Activated CD8-positive, alpha-beta memory T cell treated with anti-CD3 and anti-CD28 coated beads, Interleukin-2, amount 50 U/mL, for 48 hours (primary cell): ENCODE data around the gene RABGAP1.

Experiments used
- DNase-seq: peaks from one replicate; pipeline ENCODE4 v3.0.0-alpha.2; 2020

Gene RABGAP1

GRCh38 chr9:123011380-123011779 is 70.6 kb downstream of the RABGAP1 start:
- DNase-seq = no peak

GRCh38 chr9:123011878-123012528 is 71.2 kb downstream of the RABGAP1 start:
- DNase-seq = no peak

- no peak for DNase-seq
Observed at GRCh38 chr9:123016631-123017030, 75.8 kb downstream of the RABGAP1 start.

GRCh38 chr9:123020796-123021195 is 80.0 kb downstream of the RABGAP1 start:
- DNase-seq = no peak

- no peak for DNase-seq
Observed at GRCh38 chr9:123026425-123026824, 85.6 kb downstream of the RABGAP1 start.

GRCh38 chr9:123027517-123027916 is 86.7 kb downstream of the RABGAP1 start:
- DNase-seq = no peak

GRCh38 chr9:123028136-123028535 is 87.3 kb downstream of the RABGAP1 start:
- DNase-seq = no peak

GRCh38 chr9:123028973-123029372 is 88.2 kb downstream of the RABGAP1 start:
- no peak for DNase-seq

- DNase-seq = no peak
Observed at GRCh38 chr9:123031963-123032362, 91.1 kb downstream of the RABGAP1 start.

GRCh38 chr9:123033352-123033751 is 92.5 kb downstream of the RABGAP1 start, which contains the start of gene GPR21:
GPR21 (plus strand) TSS chr9:123033667; CDS start chr9:123034567, 900 bp downstream.
- no peak for DNase-seq

- no peak for DNase-seq
Observed at GRCh38 chr9:123033864-123034601, 93.2 kb downstream of the RABGAP1 start.

- DNase-seq = no peak
Observed at GRCh38 chr9:123034881-123035510, 94.2 kb downstream of the RABGAP1 start.

GRCh38 chr9:123035791-123036190 is 95.0 kb downstream of the RABGAP1 start:
- DNase-seq = no peak

GRCh38 chr9:123036893-123037545 is 96.2 kb downstream of the RABGAP1 start:
- no peak for DNase-seq

- DNase-seq = no peak
Observed at GRCh38 chr9:123039617-123040219, 98.9 kb downstream of the RABGAP1 start.

- DNase-seq = no peak
Observed at GRCh38 chr9:123040801-123041200, 100.0 kb downstream of the RABGAP1 start.

GRCh38 chr9:123041489-123041888 is 100.7 kb downstream of the RABGAP1 start:
- DNase-seq = no peak

GRCh38 chr9:123043081-123043939 is 102.5 kb downstream of the RABGAP1 start:
- DNase-seq = no peak

GRCh38 chr9:123044586-123044985 is 103.8 kb downstream of the RABGAP1 start:
- DNase-seq = no peak

GRCh38 chr9:123046406-123047195 is 105.8 kb downstream of the RABGAP1 start:
- no peak for DNase-seq

GRCh38 chr9:123048748-123049147 is 107.9 kb downstream of the RABGAP1 start:
- DNase-seq = no peak
